ENCODE results near the gene CDC25C. TPM values are rescaled to one million over a fixed set of nuclear protein-coding genes. Genes with fewer than 3 reads are reported as not detected.

Gene CDC25C
- total and polyA plus RNA-seq, 2 experiments from 2014 or later: 2.9 to 4.5 TPM

- Histone ChIP-seq H3K4me3 (no peak overlapping the region), H3F3A (ENCODE audit: insufficient read depth) (no peaks in the 10 kb centered on the region), H3K36me3 (ENCODE audit: low read depth) (no peaks in the 10 kb centered on the region), H3K27ac (no peak overlapping the region), H2AFZ (no peak overlapping the region), H3K9me2 (ENCODE audit: insufficient read depth) (no peaks in the 10 kb centered on the region), H3K9ac (no peak overlapping the region), H3K9me3 (ENCODE audit: low read depth) (no peaks in the 10 kb centered on the region), H3K79me2 (ENCODE audit: insufficient read depth) (no peaks in the 10 kb centered on the region), H4K20me1 (ENCODE audit: insufficient read depth) (no peaks in the 10 kb centered on the region), H3K4me2 (ENCODE audit: unreplicated experiment) (no peak overlapping the region), H3K4me1 (ENCODE audit: insufficient read depth) (no peaks in the 10 kb centered on the region), H3K27me3 (replicated peaks; ENCODE audit: insufficient read depth) (no peaks in the 10 kb centered on the region)
- in situ Hi-C loops (cut with MboI): no loop called here
- 88 to 95% methylated on average over 1 of the region's 1 CpG for WGBS, 2 experiments (ENCODE audit: low coverage in 1 of 2, low lambda C conversion rate in 2 of 2, missing lambda C conversion rate in 2 of 2)
- TF ChIP-seq EZH2 (IDR thresholded peaks at IDR 0.05; ENCODE audit: insufficient read depth, poor library complexity, severe bottlenecking) (no peak), EZH2phosphoT487 (IDR thresholded peaks at IDR 0.05; ENCODE audit: insufficient read depth, low read depth) (no peak)
- DNase-seq: no peak
Measured at GRCh38 chr5:138305797-138306196, 25.8 kb downstream of the CDC25C start.

GRCh38 chr5:138303372-138303771 is 28.2 kb downstream of the CDC25C start:
- Histone ChIP-seq H4K20me1 (ENCODE audit: insufficient read depth) (no peaks in the 10 kb centered on the region), H3K27me3 (replicated peaks; ENCODE audit: insufficient read depth) (no peaks in the 10 kb centered on the region), H3K4me2 (ENCODE audit: unreplicated experiment) (no peak overlapping the region), H3K4me3 (no peak overlapping the region), H3K9ac (no peak overlapping the region), H3K36me3 (ENCODE audit: low read depth) (no peaks in the 10 kb centered on the region), H3K27ac (no peak overlapping the region), H2AFZ (no peak overlapping the region), H3K79me2 (ENCODE audit: insufficient read depth) (no peaks in the 10 kb centered on the region), H3K9me2 (ENCODE audit: insufficient read depth) (no peaks in the 10 kb centered on the region), H3K4me1 (ENCODE audit: insufficient read depth) (no peaks in the 10 kb centered on the region), H3F3A (ENCODE audit: insufficient read depth) (no peaks in the 10 kb centered on the region), H3K9me3 (ENCODE audit: low read depth) (no peaks in the 10 kb centered on the region)
- in situ Hi-C loops (cut with MboI): no loop called here
- TF ChIP-seq EZH2 (IDR thresholded peaks at IDR 0.05; ENCODE audit: insufficient read depth, poor library complexity, severe bottlenecking) (no peak), EZH2phosphoT487 (IDR thresholded peaks at IDR 0.05; ENCODE audit: insufficient read depth, low read depth) (no peak)
- 71 to 74% methylated on average over 6 of the region's 6 CpGs for WGBS, 2 experiments (ENCODE audit: low coverage in 1 of 2, low lambda C conversion rate in 2 of 2, missing lambda C conversion rate in 2 of 2)
- DNase-seq: peak; percentile 26

GRCh38 chr5:138289296-138289695 is 42.3 kb downstream of the CDC25C start:
- no peaks in the 10 kb centered on the region for H3F3A ChIP-seq (ENCODE audit: insufficient read depth)
- no peak overlapping the region for H3K9ac ChIP-seq
- no peaks in the 10 kb centered on the region for H3K9me2 ChIP-seq (ENCODE audit: insufficient read depth)
- no peaks in the 10 kb centered on the region for H3K27me3 ChIP-seq (replicated peaks; ENCODE audit: insufficient read depth)
- H3K9me3 ChIP-seq (ENCODE audit: low read depth): no peaks in the 10 kb centered on the region
- WGBS, 2 experiments (ENCODE audit: low coverage in 1 of 2, low lambda C conversion rate in 2 of 2, missing lambda C conversion rate in 2 of 2): 92 to 98% methylated on average over 3 of the region's 3 CpGs
- H2AFZ ChIP-seq: no peak overlapping the region
- H3K79me2 ChIP-seq (ENCODE audit: insufficient read depth): no peaks in the 10 kb centered on the region
- no peaks in the 10 kb centered on the region for H3K4me1 ChIP-seq (ENCODE audit: insufficient read depth)
- no peak overlapping the region for H3K27ac ChIP-seq
- H3K36me3 ChIP-seq (ENCODE audit: low read depth): no peaks in the 10 kb centered on the region
- no peak for DNase-seq
- TF ChIP-seq EZH2 (IDR thresholded peaks at IDR 0.05; ENCODE audit: insufficient read depth, poor library complexity, severe bottlenecking) (no peak), EZH2phosphoT487 (IDR thresholded peaks at IDR 0.05; ENCODE audit: insufficient read depth, low read depth) (no peak)
- no peaks in the 10 kb centered on the region for H4K20me1 ChIP-seq (ENCODE audit: insufficient read depth)
- no peak overlapping the region for H3K4me2 ChIP-seq (ENCODE audit: unreplicated experiment)
- no peak overlapping the region for H3K4me3 ChIP-seq
- in situ Hi-C loops (cut with MboI): no loop called here

GRCh38 chr5:138287246-138287645 is 44.4 kb downstream of the CDC25C start:
- H3K79me2 ChIP-seq (ENCODE audit: insufficient read depth): no peaks in the 10 kb centered on the region
- no peaks in the 10 kb centered on the region for H3K9me3 ChIP-seq (ENCODE audit: low read depth)
- H3K9me2 ChIP-seq (ENCODE audit: insufficient read depth): no peaks in the 10 kb centered on the region
- no peaks in the 10 kb centered on the region for H3K27me3 ChIP-seq (replicated peaks; ENCODE audit: insufficient read depth)
- TF ChIP-seq EZH2 (IDR thresholded peaks at IDR 0.05; ENCODE audit: insufficient read depth, poor library complexity, severe bottlenecking): no peak
- no peak for TF ChIP-seq EZH2phosphoT487 (IDR thresholded peaks at IDR 0.05; ENCODE audit: insufficient read depth, low read depth)
- H3K9ac ChIP-seq: no peak overlapping the region
- no peaks in the 10 kb centered on the region for H3K4me1 ChIP-seq (ENCODE audit: insufficient read depth)
- WGBS, 2 experiments (ENCODE audit: low coverage in 1 of 2, low lambda C conversion rate in 2 of 2, missing lambda C conversion rate in 2 of 2): 100% methylated on average over 1 of the region's 1 CpG
- no peak overlapping the region for H3K4me2 ChIP-seq (ENCODE audit: unreplicated experiment)
- H3F3A ChIP-seq (ENCODE audit: insufficient read depth): no peaks in the 10 kb centered on the region
- in situ Hi-C loops (cut with MboI): no loop called here
- no peaks in the 10 kb centered on the region for H3K36me3 ChIP-seq (ENCODE audit: low read depth)
- H2AFZ ChIP-seq: peak overlapping the region; percentile 39; the same call in 1 of the 2 replicates
- H3K27ac ChIP-seq: no peak overlapping the region
- DNase-seq: no peak
- no peaks in the 10 kb centered on the region for H4K20me1 ChIP-seq (ENCODE audit: insufficient read depth)
- H3K4me3 ChIP-seq: no peak overlapping the region

Data from GM23248 (cell line).